Transverse colon (tissue), 4 donors: Measurements from ENCODE around the gene NAALADL2.

Experiments used
- EP300 ChIP-seq: sonication (generic); formaldehyde crosslinking; IDR thresholded peaks from one replicate; pipeline ENCODE4 v1.6.1; 2017; ENCODE audit warnings: antibody characterized with exemption, low read depth
- POLR2A ChIP-seq: fragments of 450-650 bp; IDR thresholded peaks from one replicate; pipeline ENCODE4 v1.6.1; 2016; ENCODE audit warnings: antibody characterized with exemption, mild to moderate bottlenecking, moderate library complexity
- POLR2AphosphoS5 ChIP-seq, 3 donors: sonication (generic); formaldehyde crosslinking; IDR thresholded peaks; one replicate each; pipeline ENCODE4 v1.6.1; 2016; ENCODE audit warnings: antibody characterized with exemption in 3 of 3
- TF ChIP-seq, protein P1 (sequence below), 5 experiments: fragments of 200-600 bp in 3 of 5; fragments of 450-650 bp in 2 of 5; sonication (generic) in 3 of 5; IDR thresholded peaks; 1 replicate in 2 of 5; 2 replicates in 3 of 5; pipeline ENCODE4 v1.5.1; 2016 to 2017; ENCODE audit warnings: antibody characterized with exemption in 5 of 5, inconsistent platforms in 3 of 5, mild to moderate bottlenecking in 2 of 5, moderate library complexity in 1 of 5

DNA sequence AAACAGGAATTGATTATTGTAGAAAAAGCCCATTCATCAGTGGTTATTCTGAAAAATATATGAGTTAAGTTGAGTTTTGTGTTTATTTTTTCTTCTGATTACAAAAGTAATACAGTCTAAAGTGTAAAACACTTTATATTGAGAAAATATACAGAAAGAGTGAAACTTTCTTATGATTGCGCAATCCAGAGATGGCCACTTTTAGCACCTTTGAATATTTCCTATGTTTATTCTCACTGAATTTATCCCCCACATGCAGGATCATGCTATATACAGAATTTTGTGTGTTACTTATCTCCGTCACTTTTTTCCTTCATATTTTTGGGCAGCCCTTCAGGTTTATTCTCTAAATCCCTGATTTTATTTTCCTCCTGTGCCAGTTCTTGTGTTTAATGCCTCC lies 285.2 kb downstream of the NAALADL2 start:
- TF ChIP-seq, protein P1, sequence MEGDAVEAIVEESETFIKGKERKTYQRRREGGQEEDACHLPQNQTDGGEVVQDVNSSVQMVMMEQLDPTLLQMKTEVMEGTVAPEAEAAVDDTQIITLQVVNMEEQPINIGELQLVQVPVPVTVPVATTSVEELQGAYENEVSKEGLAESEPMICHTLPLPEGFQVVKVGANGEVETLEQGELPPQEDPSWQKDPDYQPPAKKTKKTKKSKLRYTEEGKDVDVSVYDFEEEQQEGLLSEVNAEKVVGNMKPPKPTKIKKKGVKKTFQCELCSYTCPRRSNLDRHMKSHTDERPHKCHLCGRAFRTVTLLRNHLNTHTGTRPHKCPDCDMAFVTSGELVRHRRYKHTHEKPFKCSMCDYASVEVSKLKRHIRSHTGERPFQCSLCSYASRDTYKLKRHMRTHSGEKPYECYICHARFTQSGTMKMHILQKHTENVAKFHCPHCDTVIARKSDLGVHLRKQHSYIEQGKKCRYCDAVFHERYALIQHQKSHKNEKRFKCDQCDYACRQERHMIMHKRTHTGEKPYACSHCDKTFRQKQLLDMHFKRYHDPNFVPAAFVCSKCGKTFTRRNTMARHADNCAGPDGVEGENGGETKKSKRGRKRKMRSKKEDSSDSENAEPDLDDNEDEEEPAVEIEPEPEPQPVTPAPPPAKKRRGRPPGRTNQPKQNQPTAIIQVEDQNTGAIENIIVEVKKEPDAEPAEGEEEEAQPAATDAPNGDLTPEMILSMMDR (IDR thresholded peaks at IDR 0.05), result no peak
- TF ChIP-seq POLR2AphosphoS5 (IDR thresholded peaks at IDR 0.05) (no peak), POLR2A (no peak), EP300 (no peak)
